NCI-H345 treated with DMSO at 0.1 percent for 48 hours (cell line): ENCODE data around the gene SMARCD3.

Experiments used
- DNase-seq: peaks from one replicate; lab custom pipeline; 2025; ENCODE audit not compliant: unreplicated experiment; lab: John Stamatoyannopoulos, UW

SMARCD3 gene

GRCh38 chr7:151272877-151273276 lies 24.4 kb upstream of the SMARCD3 start:
- DNase-seq = no peak

DNA sequence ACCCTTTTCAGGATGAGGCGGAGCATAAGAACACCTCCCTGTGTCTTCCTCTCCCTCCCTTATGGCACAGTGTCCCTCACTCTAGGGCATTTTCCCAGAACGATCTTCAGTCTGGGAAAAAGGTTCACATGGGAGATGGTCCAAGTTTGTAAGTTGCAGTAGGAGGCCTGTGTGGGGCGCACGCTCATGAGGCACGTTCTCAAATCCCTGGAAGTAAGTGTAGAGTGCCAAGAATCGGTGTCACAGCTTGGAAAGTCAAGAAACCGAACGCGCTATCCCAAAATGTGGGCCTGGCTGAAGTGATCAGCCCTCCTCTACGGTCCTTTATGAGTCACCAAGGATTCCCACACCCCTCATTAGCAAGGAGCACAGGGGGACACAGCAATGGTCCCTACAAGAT lies 23.9 kb upstream of the SMARCD3 start:
- DNase-seq = no peak

- no peak for DNase-seq
Measured at GRCh38 chr7:151271699-151272355, 23.3 kb upstream of the SMARCD3 start.

GRCh38 chr7:151269511-151269910 lies 21.0 kb upstream of the SMARCD3 start:
- no peak for DNase-seq

DNA sequence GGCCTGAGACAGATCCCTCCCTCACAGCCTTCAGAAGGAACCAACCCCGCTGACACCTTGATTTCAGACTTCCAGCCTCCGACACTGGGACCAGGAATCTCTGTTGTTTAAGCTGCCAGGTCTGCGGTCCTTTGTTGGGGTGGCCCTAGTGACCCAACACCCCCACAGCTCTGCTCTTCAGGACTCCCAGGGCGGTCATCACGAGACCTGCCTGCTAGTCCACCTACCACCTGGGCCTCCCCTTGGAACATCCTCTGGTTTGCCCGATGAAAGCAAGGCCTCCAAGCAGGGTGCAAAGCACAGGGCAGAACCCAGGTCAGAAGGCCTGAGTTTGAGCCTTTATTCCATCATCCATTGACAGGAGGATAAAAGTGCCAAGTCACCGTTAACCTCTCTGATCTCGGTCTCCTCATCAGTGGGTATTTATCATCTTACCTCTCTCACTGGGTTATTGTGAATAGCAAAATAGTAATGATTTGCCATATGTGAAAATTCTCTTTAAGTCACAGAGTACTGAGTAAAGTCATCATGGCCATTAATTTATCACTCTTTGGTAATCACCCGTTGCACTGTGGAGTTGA lies 16.9 kb upstream of the SMARCD3 start:
- DNase-seq = no peak

- DNase-seq = no peak
Measured at GRCh38 chr7:151264615-151265014, 16.1 kb upstream of the SMARCD3 start.

DNA sequence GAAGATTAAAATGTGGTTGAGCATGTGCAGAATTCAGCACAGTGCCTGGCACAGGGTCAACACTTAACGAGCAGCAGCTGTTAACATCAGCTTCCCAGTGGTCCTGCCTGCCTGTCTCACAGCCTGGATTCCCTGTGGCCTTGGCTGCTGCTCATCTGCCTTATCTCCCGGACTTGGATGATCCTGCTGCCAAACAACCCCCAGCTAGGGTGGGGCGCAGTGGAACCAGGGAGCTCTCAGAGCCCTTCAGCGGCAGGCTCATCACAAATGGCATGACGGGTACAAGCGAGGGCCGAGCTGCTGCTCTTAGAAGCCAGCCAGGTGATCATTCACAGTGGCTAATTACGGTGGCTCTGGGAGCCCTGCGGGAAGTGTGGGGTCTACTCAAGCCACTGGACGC lies 13.0 kb upstream of the SMARCD3 start:
- DNase-seq = no peak

- no peak for DNase-seq
Measured at GRCh38 chr7:151260883-151261282, 12.4 kb upstream of the SMARCD3 start.

DNA sequence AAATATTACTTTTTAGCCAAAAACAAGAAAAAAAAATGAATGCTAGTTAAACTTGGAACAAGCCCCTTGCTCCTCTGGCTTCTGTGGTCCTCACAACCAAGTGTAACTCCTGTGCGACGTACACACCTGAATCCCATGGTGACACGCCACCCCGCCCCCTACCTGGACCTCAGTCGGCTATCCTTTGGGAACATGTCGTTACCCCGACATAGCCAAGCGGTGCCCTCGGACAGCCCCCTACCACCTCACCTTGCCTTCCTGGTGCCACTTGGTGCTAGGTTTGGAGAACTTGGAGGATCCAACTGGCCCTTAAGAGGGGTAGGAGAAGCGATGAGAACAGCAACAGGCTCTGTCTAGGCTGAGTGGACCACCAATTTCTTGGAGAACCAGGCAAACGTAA lies 12.0 kb upstream of the SMARCD3 start:
- DNase-seq = no peak

GRCh38 chr7:151257990-151258389 lies 9.5 kb upstream of the SMARCD3 start:
- DNase-seq = no peak

GRCh38 chr7:151256410-151257045 lies 8.0 kb upstream of the SMARCD3 start:
- DNase-seq = no peak

DNA sequence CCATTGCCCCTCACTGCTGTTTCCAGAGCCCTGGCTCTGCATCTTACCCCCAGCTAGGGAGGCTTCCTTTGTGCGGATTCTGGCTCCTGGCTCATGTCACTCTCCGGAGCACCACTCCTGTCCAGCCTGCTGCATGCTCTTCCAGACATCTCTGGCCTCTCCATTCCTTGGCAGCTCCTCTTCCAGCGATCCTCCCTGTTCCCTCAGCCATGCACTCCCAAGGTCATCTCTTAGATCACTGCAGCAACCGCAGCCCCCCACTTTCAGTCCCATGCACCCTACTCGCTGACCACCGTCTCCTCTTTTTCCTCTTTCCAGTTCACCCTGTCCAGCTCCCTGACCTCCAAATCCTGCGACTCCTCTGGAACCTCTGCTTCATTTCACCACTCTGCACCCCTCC lies 6.9 kb upstream of the SMARCD3 start:
- no peak for DNase-seq

GRCh38 chr7:151254851-151255250 lies 6.4 kb upstream of the SMARCD3 start:
- no peak for DNase-seq

DNA sequence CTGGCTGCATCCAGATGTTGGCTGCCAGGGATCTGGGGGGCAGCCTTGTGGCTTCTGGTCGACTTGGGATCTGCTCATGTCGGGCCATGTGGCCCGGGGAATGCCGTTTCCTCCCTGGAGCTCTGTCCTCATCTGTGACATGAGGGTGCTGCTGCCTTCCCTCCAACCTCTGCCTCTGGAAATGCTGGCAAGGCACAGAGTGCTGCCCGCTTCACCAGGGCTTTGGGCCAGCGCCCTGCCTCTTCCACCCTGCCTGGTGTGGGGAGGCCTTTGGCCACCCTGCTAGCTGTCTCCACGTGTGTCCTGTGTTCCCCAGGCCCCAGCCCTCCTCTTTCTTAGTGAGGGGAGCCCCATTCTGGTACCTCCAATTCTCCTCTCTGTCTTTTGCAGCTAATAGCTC lies 5.8 kb upstream of the SMARCD3 start:
- DNase-seq = no peak

- DNase-seq = no peak
Measured at GRCh38 chr7:151252961-151253711, 4.6 kb upstream of the SMARCD3 start.

DNA sequence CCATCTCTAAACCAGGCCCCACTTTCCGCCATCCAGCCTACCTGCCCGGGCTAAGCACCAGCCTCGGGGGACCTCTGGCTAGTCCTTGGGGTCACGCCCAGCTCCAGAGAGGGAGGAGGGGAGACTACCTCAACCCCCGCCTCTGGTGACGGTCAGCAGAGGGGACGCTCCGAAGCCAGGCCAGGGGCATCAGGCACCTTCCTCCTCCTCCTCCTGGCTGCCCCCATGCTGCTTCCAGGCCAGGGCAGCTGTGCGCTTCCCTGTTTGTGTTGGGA lies 4.0 kb upstream of the SMARCD3 start:
- DNase-seq = no peak

DNA sequence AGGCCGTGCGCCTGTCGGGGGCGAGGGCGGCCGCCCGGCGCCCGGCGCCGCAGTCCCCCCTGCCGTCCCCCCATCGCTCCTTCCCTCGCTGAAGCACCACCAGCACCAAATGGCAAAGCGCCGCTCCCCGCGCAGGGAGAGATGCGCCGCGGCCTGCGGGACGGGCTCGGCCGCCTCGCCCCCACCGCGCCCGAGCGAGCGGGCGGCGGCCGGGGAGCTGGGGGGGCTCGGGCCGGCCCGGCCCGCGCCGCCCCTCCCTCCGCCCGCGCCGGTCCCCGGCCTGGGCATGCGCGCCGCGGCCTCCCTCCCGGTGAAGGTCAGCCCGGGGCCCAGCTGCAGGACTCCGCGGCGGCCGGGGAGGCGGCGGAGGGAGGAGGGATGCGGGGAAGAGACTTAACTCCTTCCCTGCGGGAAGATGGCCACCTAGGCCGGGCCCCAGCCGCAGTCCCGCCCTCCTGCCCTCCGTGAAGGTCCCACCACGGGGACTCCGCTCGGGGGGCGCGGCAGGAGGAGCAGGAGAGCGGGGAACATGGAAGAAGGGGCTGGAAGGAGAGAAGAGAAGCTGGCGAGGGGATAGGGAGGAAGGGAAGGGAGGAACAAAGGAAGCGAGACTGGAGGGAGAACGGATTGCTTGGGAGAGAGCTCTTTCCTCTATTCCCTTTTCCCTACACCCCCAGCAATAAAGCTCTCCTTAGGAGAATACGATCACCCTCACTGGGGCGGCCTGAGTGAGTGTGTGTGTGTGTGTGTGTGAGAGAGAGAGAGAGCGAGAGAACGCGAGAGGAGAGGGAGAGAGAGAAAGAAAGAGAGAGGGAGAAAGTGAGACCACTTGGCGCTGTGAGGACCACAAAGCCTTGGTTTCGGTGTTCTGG lies 3.4 kb upstream of the SMARCD3 start:
- DNase-seq = no peak

- DNase-seq = no peak
Measured at GRCh38 chr7:151251328-151251688, 2.8 kb upstream of the SMARCD3 start.

GRCh38 chr7:151250181-151251132 lies 2.0 kb upstream of the SMARCD3 start:
- no peak for DNase-seq

GRCh38 chr7:151249732-151250072 lies 1.2 kb upstream of the SMARCD3 start:
- DNase-seq = no peak
